ENCODE measurements around the gene PRR15. TPM values are rescaled to one million over a fixed set of nuclear protein-coding genes. Genes with fewer than 3 reads are reported as not detected.

Gene PRR15
- total and polyA plus RNA-seq, 9 donors, result 0.04 to 3.7 (median 0.69) TPM; not detected in 6

GRCh38 chr7:29607259-29607658, 43.6 kb downstream of the PRR15 start:
- 95% methylated on average over 2 of the region's 4 CpGs for WGBS (ENCODE audit: insufficient coverage)
- Histone ChIP-seq H3K27ac (ENCODE audit: low read length) (no peak overlapping the region), H3K36me3 (ENCODE audit: control insufficient read depth, insufficient read depth, low read length) (no peaks in the 10 kb centered on the region), H3K4me3 (ENCODE audit: low read length) (no peak overlapping the region), H3K4me1 (ENCODE audit: control insufficient read depth, insufficient read depth, low read length) (peaks cover 5% of the 10 kb centered on the region), H3K27me3 (ENCODE audit: control insufficient read depth, insufficient read depth, low read length) (no peaks in the 10 kb centered on the region), H3K9me3 (replicated peaks; ENCODE audit: control insufficient read depth, low read depth, low read length) (no peaks in the 10 kb centered on the region)
- no peak for DNase-seq

GRCh38 chr7:29607889-29608288, 44.3 kb downstream of the PRR15 start:
- no peak overlapping the region for H3K27ac ChIP-seq (ENCODE audit: low read length)
- no peaks in the 10 kb centered on the region for H3K27me3 ChIP-seq (ENCODE audit: control insufficient read depth, insufficient read depth, low read length)
- H3K9me3 ChIP-seq (replicated peaks; ENCODE audit: control insufficient read depth, low read depth, low read length), result no peaks in the 10 kb centered on the region
- DNase-seq, result no peak
- H3K4me1 ChIP-seq (ENCODE audit: control insufficient read depth, insufficient read depth, low read length), result peaks cover 5% of the 10 kb centered on the region
- WGBS (ENCODE audit: insufficient coverage), result 90% methylated on average over 1 of the region's 4 CpGs
- no peaks in the 10 kb centered on the region for H3K36me3 ChIP-seq (ENCODE audit: control insufficient read depth, insufficient read depth, low read length)
- no peak overlapping the region for H3K4me3 ChIP-seq (ENCODE audit: low read length)

DNA sequence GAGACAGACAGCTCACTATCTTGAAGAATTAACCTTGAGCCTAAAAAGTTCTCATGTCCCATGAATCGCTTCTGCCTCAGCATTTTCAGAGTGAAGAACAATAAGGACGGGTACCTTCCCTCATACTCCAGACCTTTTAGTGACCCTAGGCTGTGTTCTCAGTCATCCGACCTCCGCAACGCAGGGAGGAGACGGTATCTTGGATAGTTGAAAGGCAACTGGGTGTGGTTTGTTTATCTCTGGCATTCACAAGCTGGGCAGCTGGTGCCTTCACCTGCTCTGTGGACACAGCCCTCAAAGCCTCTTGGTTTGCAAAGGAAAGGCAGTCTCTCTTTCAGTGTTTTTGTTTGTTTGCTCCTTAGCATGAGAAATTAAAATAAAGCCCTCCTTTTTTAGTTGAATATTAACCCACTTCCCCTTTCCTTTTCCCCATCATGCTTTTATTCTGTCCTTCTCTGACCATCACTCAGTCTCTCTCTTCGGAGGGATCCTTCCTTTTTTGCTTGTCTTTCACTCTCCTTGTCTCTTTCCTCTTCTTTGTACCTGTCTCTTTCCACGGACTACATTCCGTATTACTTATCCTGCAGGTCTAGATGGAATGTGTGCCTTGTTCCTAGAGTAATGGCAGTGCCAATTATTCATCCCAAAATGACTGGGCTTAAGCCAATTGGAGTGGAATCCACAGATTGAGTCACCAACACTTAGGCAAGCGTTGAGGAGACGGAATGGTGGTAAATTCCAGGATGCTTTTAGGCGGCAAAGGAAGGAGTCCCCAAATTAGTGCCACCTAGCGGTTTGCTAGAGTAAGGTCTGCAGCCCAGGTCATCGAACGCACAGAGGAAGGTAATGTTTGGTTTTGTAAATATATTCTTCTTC, 45.8 kb downstream of the PRR15 start:
- DNase-seq, result peak; percentile 21
- no peaks in the 10 kb centered on the region for H3K9me3 ChIP-seq (replicated peaks; ENCODE audit: control insufficient read depth, low read depth, low read length)
- WGBS (ENCODE audit: insufficient coverage), result 37% methylated on average over 10 of the region's 15 CpGs
- no peak overlapping the region for H3K4me3 ChIP-seq (ENCODE audit: low read length)
- H3K27me3 ChIP-seq (ENCODE audit: control insufficient read depth, insufficient read depth, low read length), result no peaks in the 10 kb centered on the region
- no peaks in the 10 kb centered on the region for H3K36me3 ChIP-seq (ENCODE audit: control insufficient read depth, insufficient read depth, low read length)
- no peak overlapping the region for H3K27ac ChIP-seq (ENCODE audit: low read length)
- peaks cover 5% of the 10 kb centered on the region for H3K4me1 ChIP-seq (ENCODE audit: control insufficient read depth, insufficient read depth, low read length)

- Histone ChIP-seq H3K36me3 (ENCODE audit: control insufficient read depth, insufficient read depth, low read length) (no peaks in the 10 kb centered on the region), H3K27ac (ENCODE audit: low read length) (no peak overlapping the region), H3K4me3 (ENCODE audit: low read length) (no peak overlapping the region), H3K27me3 (ENCODE audit: control insufficient read depth, insufficient read depth, low read length) (no peaks in the 10 kb centered on the region), H3K9me3 (replicated peaks; ENCODE audit: control insufficient read depth, low read depth, low read length) (no peaks in the 10 kb centered on the region), H3K4me1 (ENCODE audit: control insufficient read depth, insufficient read depth, low read length) (peaks cover 5% of the 10 kb centered on the region)
- no CpG with 5 or more reads among the region's 2 CpGs for WGBS (ENCODE audit: insufficient coverage)
- peak; percentile 73 for DNase-seq
Measured at GRCh38 chr7:29610086-29610485, 46.5 kb downstream of the PRR15 start.

DNA sequence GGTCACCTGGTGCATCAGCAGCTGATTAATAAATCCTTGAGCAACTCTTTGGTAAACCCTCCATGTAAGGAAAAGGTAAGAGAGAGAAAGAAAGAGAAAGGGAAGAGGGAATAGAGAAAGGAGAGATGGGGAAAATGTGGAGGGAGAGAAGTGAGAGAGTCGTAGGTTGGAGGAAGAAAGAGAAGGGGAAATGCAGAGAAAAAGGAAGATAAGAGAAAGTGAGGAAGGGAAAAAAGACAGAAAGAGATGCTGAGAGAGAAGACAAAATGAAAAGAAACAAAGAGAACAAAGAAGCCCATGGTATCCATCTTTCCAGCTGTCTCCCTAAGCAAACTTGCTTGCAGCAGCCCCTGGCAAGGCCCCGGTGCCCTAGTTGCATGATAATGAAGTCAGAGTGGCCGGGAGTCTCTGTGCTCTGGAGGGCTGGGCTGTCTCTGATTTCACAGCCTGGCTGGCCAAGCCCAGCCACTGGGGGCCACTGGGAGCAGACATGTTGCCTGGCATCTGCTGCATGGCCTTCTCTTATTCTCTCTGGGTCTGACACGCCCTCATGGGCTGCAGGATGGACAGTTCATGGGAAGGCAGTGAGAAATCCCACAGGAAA, 48.4 kb downstream of the PRR15 start:
- H3K27ac ChIP-seq (ENCODE audit: low read length), result no peak overlapping the region
- no peak overlapping the region for H3K4me3 ChIP-seq (ENCODE audit: low read length)
- peaks cover 5% of the 10 kb centered on the region for H3K4me1 ChIP-seq (ENCODE audit: control insufficient read depth, insufficient read depth, low read length)
- H3K27me3 ChIP-seq (ENCODE audit: control insufficient read depth, insufficient read depth, low read length), result no peaks in the 10 kb centered on the region
- H3K9me3 ChIP-seq (replicated peaks; ENCODE audit: control insufficient read depth, low read depth, low read length), result no peaks in the 10 kb centered on the region
- H3K36me3 ChIP-seq (ENCODE audit: control insufficient read depth, insufficient read depth, low read length), result no peaks in the 10 kb centered on the region
- DNase-seq, result no peak
- 73% methylated on average over 4 of the region's 4 CpGs for WGBS (ENCODE audit: insufficient coverage)

DNA sequence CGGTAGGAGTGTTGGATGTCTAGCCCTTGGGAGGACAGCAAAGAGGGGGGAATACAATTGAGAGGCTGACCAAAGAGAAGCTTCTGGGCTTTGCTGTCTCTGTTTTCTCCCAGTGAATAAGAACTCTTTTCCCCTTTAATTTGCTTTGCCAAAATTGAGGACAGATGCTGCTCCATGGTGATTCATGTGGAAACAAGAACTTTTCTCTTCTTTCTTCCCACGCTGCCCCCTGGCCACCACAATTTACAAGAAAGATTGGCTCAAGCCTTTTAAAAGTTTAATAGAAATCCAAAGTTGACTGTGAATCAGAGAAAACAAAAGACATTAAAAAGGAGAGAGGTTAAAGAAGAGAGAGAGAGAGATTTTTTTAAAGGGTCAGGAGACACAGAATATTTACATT, 49.0 kb downstream of the PRR15 start:
- Histone ChIP-seq H3K4me3 (ENCODE audit: low read length) (no peak overlapping the region), H3K27ac (ENCODE audit: low read length) (no peak overlapping the region), H3K4me1 (ENCODE audit: control insufficient read depth, insufficient read depth, low read length) (peaks cover 5% of the 10 kb centered on the region), H3K36me3 (ENCODE audit: control insufficient read depth, insufficient read depth, low read length) (no peaks in the 10 kb centered on the region), H3K27me3 (ENCODE audit: control insufficient read depth, insufficient read depth, low read length) (no peaks in the 10 kb centered on the region), H3K9me3 (replicated peaks; ENCODE audit: control insufficient read depth, low read depth, low read length) (no peaks in the 10 kb centered on the region)
- WGBS (ENCODE audit: insufficient coverage), result 67% methylated on average over 1 of the region's 2 CpGs
- DNase-seq, result no peak

- no peaks in the 10 kb centered on the region for H3K27me3 ChIP-seq (ENCODE audit: control insufficient read depth, insufficient read depth, low read length)
- H3K9me3 ChIP-seq (replicated peaks; ENCODE audit: control insufficient read depth, low read depth, low read length), result no peaks in the 10 kb centered on the region
- WGBS (ENCODE audit: insufficient coverage), result no CpG with 5 or more reads among the region's 3 CpGs
- DNase-seq, result no peak
- no peak overlapping the region for H3K4me3 ChIP-seq (ENCODE audit: low read length)
- H3K36me3 ChIP-seq (ENCODE audit: control insufficient read depth, insufficient read depth, low read length), result no peaks in the 10 kb centered on the region
- no peak overlapping the region for H3K27ac ChIP-seq (ENCODE audit: low read length)
- peaks cover 5% of the 10 kb centered on the region for H3K4me1 ChIP-seq (ENCODE audit: control insufficient read depth, insufficient read depth, low read length)
Measured at GRCh38 chr7:29613100-29613499, 49.5 kb downstream of the PRR15 start.

DNA sequence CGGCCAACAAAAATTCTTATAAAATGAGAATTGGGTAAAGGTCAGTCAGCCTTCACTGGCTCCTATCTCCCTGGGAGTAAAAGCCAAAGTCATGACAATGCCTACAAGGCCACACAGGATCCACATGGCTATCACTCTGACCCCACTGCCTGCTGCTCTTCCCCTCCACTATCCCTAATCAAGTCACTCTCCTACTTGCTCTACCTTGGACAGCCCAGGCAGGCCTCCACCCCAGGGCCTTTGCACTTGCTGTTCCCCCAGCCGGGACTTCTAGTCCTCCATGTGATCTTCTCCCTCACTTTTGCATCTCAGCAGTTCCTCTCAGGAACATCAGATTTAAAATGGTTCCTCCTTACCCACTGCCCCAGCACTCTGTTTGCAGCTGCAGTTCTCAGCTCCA, 50.6 kb downstream of the PRR15 start:
- Histone ChIP-seq H3K4me3 (ENCODE audit: low read length) (no peak overlapping the region), H3K27ac (ENCODE audit: low read length) (no peak overlapping the region), H3K36me3 (ENCODE audit: control insufficient read depth, insufficient read depth, low read length) (no peaks in the 10 kb centered on the region), H3K27me3 (ENCODE audit: control insufficient read depth, insufficient read depth, low read length) (no peaks in the 10 kb centered on the region), H3K4me1 (ENCODE audit: control insufficient read depth, insufficient read depth, low read length) (peaks cover 3% of the 10 kb centered on the region), H3K9me3 (replicated peaks; ENCODE audit: control insufficient read depth, low read depth, low read length) (no peaks in the 10 kb centered on the region)
- 91% methylated on average over 1 of the region's 2 CpGs for WGBS (ENCODE audit: insufficient coverage)
- DNase-seq, result no peak

Other genes with a start within 250 kb of the PRR15 start
- 6.1 TPM for gene WIPF3, start 242.7 kb downstream of the PRR15 start, total RNA-seq
- 10 to 100 TPM; 11.1 to 30.7 (median 18.7) TPM for gene WIPF3, start 242.7 kb downstream of the PRR15 start, polyA plus RNA-seq (ENCODE audit: insufficient read depth in 1 of 8, insufficient read length in 8 of 8, low replicate concordance in 1 of 8)

All from muscle of leg (tissue), 11 donors.